HepG2 (cell line): ENCODE results near the gene USE1. TPM values are rescaled to one million over a fixed set of nuclear protein-coding genes. Genes with fewer than 3 reads are reported as not detected.
A peak's percentile ranks its signal among the peaks of the same experiment; 100 is the strongest.

Experiments used
- ATAC-seq: fragments of 200-7000 bp; cut with Tn5 transposase; 3 replicates; pipeline ENCODE4 v1.9.1; 2020; ENCODE audit warnings: mild to moderate bottlenecking, moderate library complexity
- BruUV-seq: library from RNA; stranded (reverse); fragments of 400-500 nt; replicated peaks from 2 replicates; lab custom pipeline; 2021; lab: Mats Ljungman, UMichigan
- CTCF ChIA-PET: fragments of 300-600 bp; formaldehyde crosslinking; extraction: SDS; loops from one replicate; lab custom pipeline; 2021; ENCODE audit warnings: low total read pairs, inconsistent platforms, low intra/inter-chr PET ratio; lab: Yijun Ruan, JAX
- POLR2A ChIA-PET: fragments of 350-600 bp; sonication (Branson Sonifier 250); formaldehyde crosslinking; loops from one replicate; lab custom pipeline; 2020; ENCODE audit warnings: antibody characterized with exemption, inconsistent platforms; lab: Yijun Ruan, JAX
- DNase-seq: peaks from one replicate; pipeline ENCODE4 v3.0.0-alpha.2; 2015; ENCODE audit warnings: low spot score
- FAIRE-seq: peaks from 3 replicates; lab custom pipeline; 2011; peaks lifted over from hg19 to GRCh38; lab: Jason Lieb, UNC
- H2AFZ ChIP-seq: one replicate; pipeline ENCODE4 v1.6.1; 2011; ENCODE audit warnings: low read length, inconsistent platforms
- H3K27ac ChIP-seq: fragments of 300-600 bp; 3 replicates; pipeline ENCODE4 v1.8.0; 2011; ENCODE audit warnings: mixed run types, mild to moderate bottlenecking, mixed read lengths, low read length, inconsistent platforms; ENCODE audit not compliant: insufficient read depth; ENCODE audit errors: extremely low read length
- H3K27me3 ChIP-seq, 2 experiments: fragments of 200-600 bp in 1 of 2; 2 replicates in 1 of 2; 3 replicates in 1 of 2; pipeline versions ENCODE4 v1.6.0 to v1.8.0; 2011; ENCODE audit warnings: low read length in 2 of 2, mild to moderate bottlenecking in 2 of 2, moderate library complexity in 2 of 2, inconsistent platforms in 1 of 2; ENCODE audit not compliant: insufficient read depth in 2 of 2, control insufficient read depth in 1 of 2
- H3K36me3 ChIP-seq, 2 experiments: fragments of 200-600 bp in 1 of 2; replicated peaks in 1 of 2; 2 replicates in 1 of 2; 3 replicates in 1 of 2; pipeline versions ENCODE4 v1.5.1 to v1.8.0; 2011; ENCODE audit warnings: low read length in 2 of 2, inconsistent platforms in 1 of 2; ENCODE audit not compliant: insufficient read depth in 2 of 2, control insufficient read depth in 1 of 2
- H3K4me1 ChIP-seq: 2 replicates; pipeline ENCODE4 v1.5.1; 2012; ENCODE audit warnings: low read length, inconsistent platforms; ENCODE audit not compliant: insufficient read depth
- H3K4me2 ChIP-seq: 2 replicates; pipeline ENCODE4 v1.6.0; 2011; ENCODE audit warnings: low read depth, low read length, inconsistent platforms
- H3K4me3 ChIP-seq, 3 experiments: fragments of 200-600 bp in 1 of 3; sonication (generic), shearing (Covaris generic) in 1 of 3; replicated peaks in 1 of 3; 2 replicates each; pipeline ENCODE4 v1.5.1; 2011 to 2016; ENCODE audit warnings: low read length in 3 of 3, inconsistent platforms in 2 of 3, low read depth in 2 of 3, mild to moderate bottlenecking in 2 of 3, control low read depth in 1 of 3, mixed read lengths in 1 of 3; ENCODE audit not compliant: insufficient read depth in 1 of 3
- H3K79me2 ChIP-seq: one replicate; pipeline ENCODE4 v1.6.1; 2011; ENCODE audit warnings: low read length, inconsistent platforms; ENCODE audit not compliant: insufficient read depth
- H3K9ac ChIP-seq: 2 replicates; pipeline ENCODE4 v1.6.0; 2011; ENCODE audit warnings: mild to moderate bottlenecking, low read depth, low read length, inconsistent platforms; ENCODE audit not compliant: insufficient read depth
- H3K9me3 ChIP-seq: 2 replicates; pipeline ENCODE4 v1.5.1; 2012; ENCODE audit warnings: mild to moderate bottlenecking, low read length
- H4K20me1 ChIP-seq: 2 replicates; pipeline ENCODE4 v1.6.0; 2011; ENCODE audit warnings: inconsistent platforms, mild to moderate bottlenecking, low read length, moderate library complexity; ENCODE audit not compliant: insufficient read depth
- HDAC1 ChIP-seq: sonication (generic); formaldehyde crosslinking; IDR thresholded peaks from 2 replicates; pipeline ENCODE4 v1.5.1; 2020; ENCODE audit warnings: mild to moderate bottlenecking, missing genetic modification reagents
- HOXA3 ChIP-seq: sonication (generic); formaldehyde crosslinking; IDR thresholded peaks from 2 replicates; pipeline ENCODE4 v1.5.0; 2020; ENCODE audit warnings: missing genetic modification reagents
- MXD4 ChIP-seq: IDR thresholded peaks from 2 replicates; pipeline ENCODE4 v1.6.1; 2016; ENCODE audit warnings: mild to moderate bottlenecking, missing biosample characterization, missing genetic modification reagents
- PAXIP1 ChIP-seq: sonication (generic); formaldehyde crosslinking; conservative IDR thresholded peaks from 2 replicates; pipeline ENCODE4 v1.4.0; 2020; ENCODE audit warnings: mild to moderate bottlenecking, missing genetic modification reagents, moderate library complexity
- POGZ ChIP-seq: sonication (generic); formaldehyde crosslinking; IDR thresholded peaks from 2 replicates; pipeline ENCODE4 v1.4.0; 2020; ENCODE audit warnings: mild to moderate bottlenecking, missing genetic modification reagents
- RBM39 ChIP-seq: fragments of 200-400 bp; formaldehyde crosslinking; IDR thresholded peaks from one replicate; pipeline ENCODE4 v1.6.1; 2018; ENCODE audit warnings: antibody characterized with exemption, mild to moderate bottlenecking, low read depth, low read length; ENCODE audit not compliant: poor library complexity, severe bottlenecking
- RXRB ChIP-seq: IDR thresholded peaks from 2 replicates; pipeline ENCODE4 v1.6.1; 2016; ENCODE audit warnings: borderline replicate concordance, missing genetic modification reagents, missing compliant biosample characterization
- TARDBP ChIP-seq: sonication (generic); formaldehyde crosslinking; IDR thresholded peaks from 2 replicates; pipeline ENCODE4 v1.8.0; 2022; ENCODE audit warnings: mild to moderate bottlenecking, missing genetic modification reagents
- ZNF296 ChIP-seq: sonication (generic); formaldehyde crosslinking; conservative IDR thresholded peaks from 2 replicates; pipeline ENCODE4 v1.5.0; 2020; ENCODE audit warnings: mild to moderate bottlenecking, missing genetic modification reagents
- ZNF687 ChIP-seq: sonication (generic); formaldehyde crosslinking; IDR thresholded peaks from 2 replicates; pipeline ENCODE4 v1.5.1; 2020; ENCODE audit warnings: mild to moderate bottlenecking, missing genetic modification reagents, moderate library complexity
- ZNF710 ChIP-seq: sonication (generic); formaldehyde crosslinking; IDR thresholded peaks from 2 replicates; pipeline ENCODE4 v1.5.0; 2020; ENCODE audit warnings: mild to moderate bottlenecking, missing genetic modification reagents, borderline replicate concordance
- ZNF747 ChIP-seq: sonication (generic); formaldehyde crosslinking; IDR thresholded peaks from 2 replicates; pipeline ENCODE4 v1.8.1; 2023; ENCODE audit warnings: missing genetic modification reagents, mild to moderate bottlenecking, borderline replicate concordance
- ZNF883 ChIP-seq: sonication (generic); formaldehyde crosslinking; IDR thresholded peaks from 2 replicates; pipeline ENCODE4 v1.5.1; 2020; ENCODE audit warnings: mild to moderate bottlenecking, missing genetic modification reagents; ENCODE audit errors: not compliant biosample characterization
- WGBS: methylation state at CpG from one replicate; pipeline ENCODE4 v1.1.6; 2017; ENCODE audit warnings: low lambda C conversion rate; 5-methylcytosine and 5-hydroxymethylcytosine counted together
- in situ Hi-C: cut with HindIII; loops from 2 replicates; pipeline ENCODE4 v1.10.0; 2017; ENCODE audit warnings: low pct_unique_long_range_greater_than_20kb; ENCODE audit not compliant: extremely low pct_ligation_motif_present
- intact Hi-C: fragments of 100-400 bp; cut with micrococcal nuclease; formaldehyde crosslinking; loops from one replicate; pipeline ENCODE4 v1.10.0; 2022; ENCODE audit not compliant: unreplicated experiment
- polyA plus RNA-seq, 8 experiments: library from polyadenylated mRNA; depleted of rRNA in 3 of 8; stranded (reverse) in 7 of 8; unstranded in 1 of 8; fragments of >200 nt; fragmentation: Illumina TruSeq in 4 of 8; extraction: Trizol in 4 of 8; gene quantifications; 2 replicates each; pipeline versions ENCODE4 v1.2.1 to v1.2.3, GENCODE V29; 2011 to 2016; ENCODE audit warnings: low read depth in 4 of 8, missing spikeins in 1 of 8, mixed read lengths in 1 of 8; ENCODE audit not compliant: insufficient read depth in 1 of 8
- total RNA-seq, 5 experiments: library from RNA; depleted of rRNA; stranded (reverse); fragments of >200 nt; fragmentation: Illumina TruSeq; extraction: Trizol; gene quantifications; 2 replicates each; pipeline ENCODE4 v1.2.3, GENCODE V29; 2016; ENCODE audit warnings: low read depth in 1 of 5

USE1 gene
- total and polyA plus RNA-seq, 2 of the 13 experiments (the other 11 are each of a cell fraction or from before 2014, with no cell fraction given), result 9.9 to 17.6 TPM

GRCh38 chr19:17243211-17243829 lies 28.2 kb downstream of the USE1 start:
- Histone ChIP-seq H3K79me2 (peaks cover 51% of the 10 kb centered on the region), H2AFZ (no peak overlapping the region), H4K20me1 (peaks cover 27% of the 10 kb centered on the region; the same call in 1 of the 2 replicates), H3K4me3 (peak overlapping the region; percentile 87 to 92 (median 89)), H3K27me3 (no peaks in the 10 kb centered on the region), H3K9ac (peak overlapping the region; percentile 90), H3K4me2 (peak overlapping the region; percentile 99), H3K4me1 (peaks cover 72% of the 10 kb centered on the region), H3K27ac (peak overlapping the region; percentile 95), H3K36me3 (peaks cover 2 to 6% of the 10 kb centered on the region in 2 experiments; a peak in 4 of 5 replicates), H3K9me3 (no peaks in the 10 kb centered on the region)
- ATAC-seq (peak; percentile 27), DNase-seq (peak; percentile 43), FAIRE-seq (peak; percentile 40)
- in situ Hi-C loops (no loop called here), intact Hi-C loops (no loop called here)
- no CpG with 5 or more reads among the region's 8 CpGs for WGBS
- ChIA-PET CTCF (no interaction called here), POLR2A (interaction anchor here (1.0 to 9.0 kb wide), 11 partner anchors 9 to 162 kb away, joined by 3 to 178 read pairs (median 11); partner anchors contain the start of genes BABAM1, BST2, MRPL34 and OCEL1)
- TSS peak; percentile 43 for BruUV-seq
- TF ChIP-seq ZNF710 (CRISPR knock-in tag), result no peak
- TF ChIP-seq ZNF296 (CRISPR knock-in tag), result no peak
- TF ChIP-seq ZNF687 (CRISPR knock-in tag), result peak; percentile 75
- TF ChIP-seq ZNF883 (CRISPR knock-in tag), result peak; percentile 13
- peak; percentile 45; the same call in 1 of the 2 replicates for TF ChIP-seq HOXA3 (CRISPR knock-in tag)
- TF ChIP-seq PAXIP1 (CRISPR knock-in tag), result peak; percentile 41
- TF ChIP-seq RXRB, result 0 out of 2 replicates have a peak, but pooled peaks have one; percentile 10
- TF ChIP-seq HDAC1 (CRISPR knock-in tag), result peak; percentile 23; the same call in 1 of the 2 replicates
- no peak for TF ChIP-seq POGZ (CRISPR knock-in tag)
- no peak for TF ChIP-seq MXD4
- 0 out of 2 replicates have a peak, but pooled peaks have one; percentile 13 for TF ChIP-seq TARDBP
- TF ChIP-seq RBM39, result peak; percentile 27
- TF ChIP-seq ZNF747 (CRISPR knock-in tag), result 0 out of 2 replicates have a peak, but pooled peaks have one; percentile 42
